Fibroblast of pulmonary artery (primary cell): ENCODE results near the gene SNX32.

Experiments used
- DNase-seq: peaks from one replicate; pipeline ENCODE4 v3.0.0-alpha.2; 2010; ENCODE audit warnings: low read depth
- H3K4me3 ChIP-seq: replicated peaks from 2 replicates; pipeline ENCODE4 v1.5.1; 2011; ENCODE audit warnings: low read depth, mild to moderate bottlenecking, control low read depth, low read length, moderate library complexity
- CTCF ChIP-seq: IDR thresholded peaks from 2 replicates; pipeline ENCODE4 v1.5.1; 2011; ENCODE audit warnings: mild to moderate bottlenecking, control low read depth, low read length, inconsistent platforms; ENCODE audit errors: missing control alignments

Gene SNX32

GRCh38 chr11:65788821-65789220 lies 44.9 kb upstream of the SNX32 start:
- no peak overlapping the region for H3K4me3 ChIP-seq
- no peak for TF ChIP-seq CTCF
- DNase-seq = no peak

GRCh38 chr11:65789230-65790103 lies 44.3 kb upstream of the SNX32 start:
- no peak for DNase-seq
- no peak overlapping the region for H3K4me3 ChIP-seq
- TF ChIP-seq CTCF = no peak

- no peak for DNase-seq
- TF ChIP-seq CTCF = no peak
- no peak overlapping the region for H3K4me3 ChIP-seq
Measured at GRCh38 chr11:65790104-65790901, 43.5 kb upstream of the SNX32 start.

- no peak overlapping the region for H3K4me3 ChIP-seq
- TF ChIP-seq CTCF = no peak
- no peak for DNase-seq
Measured at GRCh38 chr11:65790902-65791650, 42.7 kb upstream of the SNX32 start.

- DNase-seq = no peak
- no peak overlapping the region for H3K4me3 ChIP-seq
- TF ChIP-seq CTCF = no peak
Measured at GRCh38 chr11:65791719-65792213, 42.0 kb upstream of the SNX32 start.

GRCh38 chr11:65792456-65792855 lies 41.3 kb upstream of the SNX32 start:
- H3K4me3 ChIP-seq = no peak overlapping the region
- no peak for DNase-seq
- no peak for TF ChIP-seq CTCF
